ENCODE results near the gene ZP4.

DNA sequence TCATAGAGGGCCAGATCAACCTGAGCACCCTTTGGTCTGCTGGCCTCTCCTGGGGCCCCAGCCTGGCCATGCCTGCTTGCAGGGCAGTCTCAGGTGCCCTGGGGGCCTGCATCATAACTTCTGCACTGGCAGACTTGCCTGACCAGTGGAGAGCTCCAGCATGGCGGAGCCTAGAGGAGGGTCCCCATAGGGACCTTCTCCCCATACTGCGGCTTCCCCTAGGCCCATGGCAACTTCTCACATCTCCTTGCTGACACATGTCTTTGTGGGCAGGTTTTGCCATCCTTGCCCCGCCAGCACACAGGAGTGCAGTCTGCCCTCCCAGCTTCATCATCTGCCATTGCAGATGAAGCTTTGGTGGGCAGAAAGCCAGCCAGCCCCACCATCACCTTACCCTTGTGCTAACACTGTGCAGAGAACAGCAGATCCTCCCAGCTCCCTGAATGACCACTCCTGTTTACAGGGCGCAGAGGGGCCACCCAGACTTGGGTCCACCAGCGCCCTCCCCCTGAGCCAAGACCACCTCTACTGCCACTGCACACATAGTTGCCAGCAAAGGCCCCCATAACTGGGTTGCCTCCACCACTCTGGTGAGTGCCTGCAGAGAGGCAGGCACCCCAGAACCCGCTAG lies 51.7 kb downstream of the ZP4 start:
- TF ChIP-seq, protein P1, sequence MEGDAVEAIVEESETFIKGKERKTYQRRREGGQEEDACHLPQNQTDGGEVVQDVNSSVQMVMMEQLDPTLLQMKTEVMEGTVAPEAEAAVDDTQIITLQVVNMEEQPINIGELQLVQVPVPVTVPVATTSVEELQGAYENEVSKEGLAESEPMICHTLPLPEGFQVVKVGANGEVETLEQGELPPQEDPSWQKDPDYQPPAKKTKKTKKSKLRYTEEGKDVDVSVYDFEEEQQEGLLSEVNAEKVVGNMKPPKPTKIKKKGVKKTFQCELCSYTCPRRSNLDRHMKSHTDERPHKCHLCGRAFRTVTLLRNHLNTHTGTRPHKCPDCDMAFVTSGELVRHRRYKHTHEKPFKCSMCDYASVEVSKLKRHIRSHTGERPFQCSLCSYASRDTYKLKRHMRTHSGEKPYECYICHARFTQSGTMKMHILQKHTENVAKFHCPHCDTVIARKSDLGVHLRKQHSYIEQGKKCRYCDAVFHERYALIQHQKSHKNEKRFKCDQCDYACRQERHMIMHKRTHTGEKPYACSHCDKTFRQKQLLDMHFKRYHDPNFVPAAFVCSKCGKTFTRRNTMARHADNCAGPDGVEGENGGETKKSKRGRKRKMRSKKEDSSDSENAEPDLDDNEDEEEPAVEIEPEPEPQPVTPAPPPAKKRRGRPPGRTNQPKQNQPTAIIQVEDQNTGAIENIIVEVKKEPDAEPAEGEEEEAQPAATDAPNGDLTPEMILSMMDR (conservative IDR thresholded peaks at IDR 0.05) = no peak
- no peak for TF ChIP-seq ZFX (IDR thresholded peaks at IDR 0.05)

Measured in C4-2B (cell line).